Mammary microvascular endothelial cell (primary cell): ENCODE measurements around the gene CXCL9. TPM values are rescaled to one million over a fixed set of nuclear protein-coding genes. Genes with fewer than 3 reads are reported as not detected.

ENCODE experiments used
- total RNA-seq: library from RNA; depleted of rRNA; stranded (reverse); fragments of >200 nt; gene quantifications from 2 replicates; pipeline ENCODE4 v1.2.3, GENCODE V29; 2015

Gene CXCL9
- not detected in 2 replicates for total RNA-seq

DNA sequence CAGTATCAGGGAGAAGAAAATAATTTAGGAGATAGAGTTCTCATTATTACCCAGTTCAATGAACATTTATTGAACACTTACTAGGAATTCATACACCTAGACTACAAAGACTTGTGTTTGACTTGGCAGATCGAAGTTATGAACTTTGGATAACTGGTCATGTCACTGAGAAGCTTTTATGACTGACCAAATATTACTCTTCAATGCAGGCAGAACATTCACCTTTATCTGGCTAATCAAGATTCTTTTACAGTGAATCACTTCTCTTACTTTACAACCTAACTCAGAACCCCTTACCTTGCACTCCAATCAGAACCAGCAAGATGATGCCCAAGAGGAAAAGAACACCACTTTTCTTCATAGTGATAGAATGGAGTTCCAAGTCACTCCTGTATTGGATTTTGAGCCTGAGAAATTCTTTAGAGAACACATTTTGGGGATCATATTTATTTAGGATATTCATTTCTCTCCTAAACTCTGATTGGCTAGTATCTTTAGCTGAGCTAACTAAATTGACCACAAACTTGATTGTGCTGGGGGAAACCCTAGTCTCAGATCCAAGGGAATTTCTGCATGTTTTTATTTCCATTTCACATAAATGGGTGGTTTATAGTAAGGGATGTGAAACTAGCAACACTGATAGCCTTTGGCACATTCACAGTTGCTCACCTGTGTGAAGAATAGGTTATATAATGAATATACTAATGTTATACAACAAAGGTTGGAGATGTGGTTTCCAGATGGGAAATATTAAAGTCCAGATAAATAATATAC is at the start of gene CXCL9:
TSS of gene CXCL9 (minus strand) at position 421 of the 774 bp plus-strand sequence. CDS start at position 361, 60 bp downstream.

DNA sequence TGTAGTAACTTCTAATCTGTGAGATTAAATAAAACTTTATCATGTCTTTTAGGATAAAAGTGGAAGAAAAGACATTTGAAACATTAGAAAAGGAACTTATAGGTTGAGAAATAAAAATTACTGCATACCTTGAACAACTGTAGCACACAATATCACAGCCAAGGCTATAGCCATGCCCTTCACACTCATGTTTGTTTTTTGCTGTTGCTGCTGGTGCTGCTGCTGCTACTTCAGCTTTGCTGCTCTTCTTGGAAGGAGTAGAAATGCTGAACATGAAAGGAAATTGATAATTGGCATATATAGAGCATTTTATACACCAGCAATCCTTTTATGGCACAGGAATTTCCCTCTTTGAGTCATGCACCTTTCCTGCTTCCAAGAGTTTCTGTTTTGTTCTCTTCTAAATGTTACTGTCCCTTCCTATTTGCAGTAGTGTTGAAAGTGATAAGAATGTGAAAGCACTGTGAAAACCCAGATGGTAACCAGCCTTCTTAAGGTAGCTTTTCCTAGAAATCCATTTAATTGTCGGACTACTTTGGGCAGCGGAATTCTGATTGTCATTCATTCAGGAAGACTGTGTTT is 28.6 kb upstream of the CXCL9 start, which contains the start of gene CXCL11:
TSS of gene CXCL11 (minus strand) at position 272 of the 582 bp plus-strand sequence. CDS start at position 189, 83 bp downstream.

GRCh38 chr4:76023389-76023788 is 16.1 kb upstream of the CXCL9 start, which contains the start of gene CXCL10:
TSS of gene CXCL10 (minus strand) at chr4:76023497. CDS start at chr4:76023431, 66 bp downstream.

Other genes starting within 250 kb of the CXCL9 start
- gene PPEF2, start 105.1 kb downstream of the CXCL9 start, total RNA-seq = not detected in 2 replicates
- gene NAAA, start 66.5 kb downstream of the CXCL9 start, total RNA-seq = 59.8 and 86.5 TPM in 2 replicates
- 29.4 and 37.2 TPM in 2 replicates for gene SDAD1, start 16.6 kb downstream of the CXCL9 start, total RNA-seq
- 1.5 and 3.6 TPM in 2 replicates for gene CXCL10, start 16.0 kb upstream of the CXCL9 start, total RNA-seq
- 4.4 and 4.7 TPM in 2 replicates for gene CXCL11, start 28.6 kb upstream of the CXCL9 start, total RNA-seq
- 0.07 TPM in 1 of 2 replicates, not detected in the other for gene ART3, start 67.2 kb upstream of the CXCL9 start, total RNA-seq
- gene NUP54, start 140.9 kb upstream of the CXCL9 start, total RNA-seq = 40.4 and 43.9 TPM in 2 replicates
- 95.2 and 102 TPM in 2 replicates for gene SCARB2, start 206.3 kb upstream of the CXCL9 start, total RNA-seq
- gene FAM47E, start 244.2 kb upstream of the CXCL9 start, total RNA-seq = not detected in 2 replicates